Transverse colon (tissue), 4 donors: ENCODE data around the gene ADD1. TPM values are rescaled to one million over a fixed set of nuclear protein-coding genes. Genes with fewer than 3 reads are reported as not detected.
A peak's percentile ranks its signal among the peaks of the same experiment; 100 is the strongest.

ENCODE experiments used
- DNase-seq: peaks from one replicate; pipeline ENCODE4 v3.0.0-alpha.2; 2019
- H3K27ac ChIP-seq, 4 donors: fragments of 200-600 bp; sonication (generic); 2 replicates each; pipeline ENCODE4 v1.5.1; 2016 to 2018; ENCODE audit warnings: inconsistent platforms in 4 of 4
- H3K27me3 ChIP-seq: fragments of 200-600 bp; sonication (generic); 2 replicates; pipeline ENCODE4 v1.5.1; 2017; ENCODE audit warnings: inconsistent platforms
- H3K36me3 ChIP-seq, 4 donors: fragments of 200-600 bp; sonication (generic); 2 replicates each; pipeline ENCODE4 v1.5.1; 2017 to 2019; ENCODE audit warnings: inconsistent platforms in 4 of 4
- H3K4me1 ChIP-seq, 4 donors: fragments of 200-600 bp; sonication (generic); 2 replicates each; pipeline ENCODE4 v1.5.1; 2017 to 2020; ENCODE audit warnings: inconsistent platforms in 4 of 4
- H3K4me3 ChIP-seq, 4 donors: fragments of 200-600 bp; sonication (generic); 1 replicate in 1 of 4; 2 replicates in 3 of 4; pipeline versions ENCODE4 v1.5.1 to v1.6.1; 2017 to 2019; ENCODE audit warnings: inconsistent platforms in 4 of 4
- H3K9me3 ChIP-seq, 2 donors: fragments of 200-600 bp; sonication (generic); 2 replicates each; pipeline ENCODE4 v1.5.1; 2017 to 2019; ENCODE audit warnings: inconsistent platforms in 2 of 2
- EP300 ChIP-seq: sonication (generic); formaldehyde crosslinking; IDR thresholded peaks from one replicate; pipeline ENCODE4 v1.6.1; 2017; ENCODE audit warnings: antibody characterized with exemption, low read depth
- POLR2A ChIP-seq: fragments of 450-650 bp; IDR thresholded peaks from one replicate; pipeline ENCODE4 v1.6.1; 2016; ENCODE audit warnings: antibody characterized with exemption, mild to moderate bottlenecking, moderate library complexity
- POLR2AphosphoS5 ChIP-seq, 3 donors: sonication (generic); formaldehyde crosslinking; IDR thresholded peaks; one replicate each; pipeline ENCODE4 v1.6.1; 2016; ENCODE audit warnings: antibody characterized with exemption in 3 of 3
- WGBS, 2 donors: methylation state at CpG; one replicate each; pipeline ENCODE4 v1.1.5; 2018; ENCODE audit warnings: low coverage in 1 of 2; 5-methylcytosine and 5-hydroxymethylcytosine counted together
- in situ Hi-C, 4 donors: fragments of 200-750 bp; cut with MboI; loops; one replicate each; pipeline versions ENCODE4 v1.15.0 to v1.15.1; 2017; ENCODE audit warnings: low sequenced_read_pairs in 3 of 4, low pct_ligation_motif_present in 1 of 4, low pct_unique_long_range_greater_than_20kb in 1 of 4
- intact Hi-C: fragments of 100-400 bp; cut with DNase I; formaldehyde crosslinking; loops from one replicate; pipeline ENCODE4 v1.15.1; 2023; ENCODE audit warnings: low total_unique reads
- total RNA-seq, 4 donors: library from RNA; depleted of rRNA; stranded (reverse); fragments of >200 nt; gene quantifications; one replicate each; pipeline ENCODE4 v1.1.0, GENCODE V29; 2016
- TF ChIP-seq, protein P1 (sequence below), 5 experiments: fragments of 200-600 bp in 3 of 5; fragments of 450-650 bp in 2 of 5; sonication (generic) in 3 of 5; IDR thresholded peaks; 1 replicate in 2 of 5; 2 replicates in 3 of 5; pipeline ENCODE4 v1.5.1; 2016 to 2017; ENCODE audit warnings: antibody characterized with exemption in 5 of 5, inconsistent platforms in 3 of 5, mild to moderate bottlenecking in 2 of 5, moderate library complexity in 1 of 5

ADD1 gene
- total RNA-seq, 4 donors from 2014 or later: 218 to 392 (median 299) TPM

DNA sequence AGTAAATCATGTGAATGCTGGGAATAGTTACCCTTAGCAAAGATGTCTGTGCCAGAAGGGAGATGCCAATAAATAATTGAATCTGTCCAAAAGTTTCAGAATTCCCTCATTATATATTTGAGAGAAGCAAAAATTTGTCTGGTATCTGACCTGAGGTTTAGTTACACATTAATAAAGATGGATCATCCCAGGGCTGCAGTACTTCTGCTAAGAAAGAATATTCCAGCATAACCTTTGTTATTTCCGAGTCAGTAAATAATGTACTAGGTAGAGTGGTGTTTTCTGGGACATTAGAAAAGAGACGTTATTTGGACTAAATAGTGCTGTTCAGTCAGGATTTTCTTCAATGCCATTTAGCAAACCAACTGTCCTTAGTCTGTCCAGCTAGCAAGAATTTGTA, 26.4 kb downstream of the ADD1 start:
- no peak for TF ChIP-seq EP300
- H3K4me3 ChIP-seq: no peak overlapping the region
- intact Hi-C loops (loop anchor here (10.0 kb wide), 1 partner anchor 105 kb away; no protein-coding TSS in a partner anchor), in situ Hi-C loops (no loop called here)
- peaks cover 55 to 96% (median 67%) of the 10 kb centered on the region in 4 donors for H3K4me1 ChIP-seq
- no peak for DNase-seq
- H3K9me3 ChIP-seq: no peaks in the 10 kb centered on the region
- no peaks in the 10 kb centered on the region for H3K27me3 ChIP-seq
- peak overlapping the region; percentile 57 to 70 (median 63) for H3K27ac ChIP-seq
- WGBS, 2 donors: 44 to 50% methylated on average over 2 of the region's 2 CpGs
- no peaks in the 10 kb centered on the region for H3K36me3 ChIP-seq

DNA sequence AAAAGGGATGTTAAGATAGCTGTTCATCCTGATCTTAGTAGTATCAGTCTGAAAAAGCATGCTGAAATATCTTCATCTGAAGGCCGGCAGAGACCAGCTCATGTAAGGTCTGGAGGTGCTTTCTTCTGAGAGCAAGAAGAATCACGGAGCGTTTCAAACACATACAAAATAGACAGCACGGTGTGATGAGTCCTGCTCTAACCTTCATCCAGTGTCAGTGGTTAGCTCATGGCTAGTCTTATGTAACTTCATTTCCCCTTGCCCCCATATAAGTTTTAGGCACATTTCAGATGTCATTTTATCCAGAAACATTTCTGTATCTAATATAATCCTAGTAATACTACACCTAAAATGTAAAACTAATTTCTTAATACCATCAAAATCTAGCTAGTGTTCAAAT, 27.8 kb downstream of the ADD1 start:
- no peak overlapping the region for H3K27ac ChIP-seq
- 87 to 88% methylated on average over 1 to 4 of the region's 4 CpGs for WGBS, 2 donors

DNA sequence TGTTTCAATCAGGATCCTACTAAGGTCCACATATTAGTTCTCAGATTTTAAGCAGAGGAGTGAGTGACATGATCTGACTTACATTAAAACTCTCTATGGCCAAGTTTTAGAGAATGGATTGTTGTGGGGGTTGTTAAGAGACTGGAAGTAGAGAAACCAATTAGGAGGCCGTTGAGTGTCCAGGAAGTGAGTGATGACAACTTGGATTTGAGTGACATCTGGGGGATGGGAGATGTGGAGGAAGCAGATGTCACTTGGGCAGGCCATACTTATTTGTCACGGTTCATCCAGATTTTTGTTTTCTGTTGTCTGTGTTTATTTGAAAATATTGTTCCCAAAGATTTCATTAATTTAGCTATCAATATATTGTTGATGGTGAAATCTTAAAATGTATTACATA, 28.3 kb downstream of the ADD1 start:
- Histone ChIP-seq H3K4me1 (peaks cover 49 to 79% (median 53%) of the 10 kb centered on the region in 4 donors), H3K36me3 (peaks cover 0 to 8% (median 2%) of the 10 kb centered on the region in 4 donors), H3K9me3 (no peaks in the 10 kb centered on the region), H3K27me3 (no peaks in the 10 kb centered on the region), H3K27ac (no peak overlapping the region), H3K4me3 (no peak overlapping the region)
- 38 to 100% methylated on average over 1 to 2 of the region's 2 CpGs for WGBS, 2 donors
- in situ Hi-C loops (no loop called here), intact Hi-C loops (loop anchor here (10.0 kb wide), 1 partner anchor 107 kb away; no protein-coding TSS in a partner anchor)
- TF ChIP-seq EP300 (no peak), POLR2AphosphoS5 (IDR thresholded peaks at IDR 0.05) (no peak), POLR2A (no peak)
- TF ChIP-seq, protein P1, sequence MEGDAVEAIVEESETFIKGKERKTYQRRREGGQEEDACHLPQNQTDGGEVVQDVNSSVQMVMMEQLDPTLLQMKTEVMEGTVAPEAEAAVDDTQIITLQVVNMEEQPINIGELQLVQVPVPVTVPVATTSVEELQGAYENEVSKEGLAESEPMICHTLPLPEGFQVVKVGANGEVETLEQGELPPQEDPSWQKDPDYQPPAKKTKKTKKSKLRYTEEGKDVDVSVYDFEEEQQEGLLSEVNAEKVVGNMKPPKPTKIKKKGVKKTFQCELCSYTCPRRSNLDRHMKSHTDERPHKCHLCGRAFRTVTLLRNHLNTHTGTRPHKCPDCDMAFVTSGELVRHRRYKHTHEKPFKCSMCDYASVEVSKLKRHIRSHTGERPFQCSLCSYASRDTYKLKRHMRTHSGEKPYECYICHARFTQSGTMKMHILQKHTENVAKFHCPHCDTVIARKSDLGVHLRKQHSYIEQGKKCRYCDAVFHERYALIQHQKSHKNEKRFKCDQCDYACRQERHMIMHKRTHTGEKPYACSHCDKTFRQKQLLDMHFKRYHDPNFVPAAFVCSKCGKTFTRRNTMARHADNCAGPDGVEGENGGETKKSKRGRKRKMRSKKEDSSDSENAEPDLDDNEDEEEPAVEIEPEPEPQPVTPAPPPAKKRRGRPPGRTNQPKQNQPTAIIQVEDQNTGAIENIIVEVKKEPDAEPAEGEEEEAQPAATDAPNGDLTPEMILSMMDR (IDR thresholded peaks at IDR 0.05): no peak
- no peak for DNase-seq

More for the DNA sequence above, 27.8 kb downstream of the ADD1 start:
- intact Hi-C loops (loop anchor here (10.0 kb wide), 1 partner anchor 107 kb away; no protein-coding TSS in a partner anchor), in situ Hi-C loops (no loop called here)
- no peaks in the 10 kb centered on the region for H3K27me3 ChIP-seq
- TF ChIP-seq, protein P1 (IDR thresholded peaks at IDR 0.05): no peak
- TF ChIP-seq EP300 (no peak), POLR2AphosphoS5 (IDR thresholded peaks at IDR 0.05) (no peak), POLR2A (no peak)
- H3K9me3 ChIP-seq: no peaks in the 10 kb centered on the region
- DNase-seq: no peak
- no peak overlapping the region for H3K4me3 ChIP-seq
- peaks cover 0 to 8% (median 2%) of the 10 kb centered on the region in 4 donors for H3K36me3 ChIP-seq
- peaks cover 53 to 83% (median 56%) of the 10 kb centered on the region in 4 donors for H3K4me1 ChIP-seq

DNA sequence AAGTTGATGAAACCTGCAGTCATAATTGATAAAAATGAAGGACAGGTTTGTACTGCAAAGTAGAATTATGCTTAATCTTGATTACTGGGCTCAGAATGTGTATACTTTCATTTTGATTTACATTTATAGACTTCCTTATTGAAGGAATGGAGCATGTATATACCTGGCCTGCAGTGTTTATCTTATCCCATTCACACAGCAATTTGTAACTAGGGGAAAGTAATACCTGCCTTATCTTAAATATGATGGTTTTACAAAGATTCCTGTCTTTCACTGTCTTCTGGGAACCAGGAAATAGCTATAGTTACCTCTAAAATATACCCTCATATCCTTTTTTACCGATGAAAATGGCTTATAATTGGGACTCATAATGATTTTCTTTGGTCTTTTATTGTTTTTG, 29.7 kb downstream of the ADD1 start:
- no peak for DNase-seq
- no peaks in the 10 kb centered on the region for H3K27me3 ChIP-seq
- intact Hi-C loops (loop anchor here (10.0 kb wide), 1 partner anchor 109 kb away; no protein-coding TSS in a partner anchor), in situ Hi-C loops (no loop called here)
- TF ChIP-seq EP300 (no peak), POLR2AphosphoS5 (IDR thresholded peaks at IDR 0.05) (no peak), POLR2A (no peak)
- peak overlapping the region; percentile 69 to 79 (median 74) for H3K27ac ChIP-seq
- H3K36me3 ChIP-seq: peaks cover 0 to 8% (median 4%) of the 10 kb centered on the region in 4 donors
- no peaks in the 10 kb centered on the region for H3K9me3 ChIP-seq
- H3K4me1 ChIP-seq: peaks cover 37 to 65% (median 39%) of the 10 kb centered on the region in 4 donors
- WGBS, 2 donors: 25 to 37% methylated on average over 1 of the region's 1 CpG
- H3K4me3 ChIP-seq: peak overlapping the region in 1 of 4 donors; percentile 8

DNA sequence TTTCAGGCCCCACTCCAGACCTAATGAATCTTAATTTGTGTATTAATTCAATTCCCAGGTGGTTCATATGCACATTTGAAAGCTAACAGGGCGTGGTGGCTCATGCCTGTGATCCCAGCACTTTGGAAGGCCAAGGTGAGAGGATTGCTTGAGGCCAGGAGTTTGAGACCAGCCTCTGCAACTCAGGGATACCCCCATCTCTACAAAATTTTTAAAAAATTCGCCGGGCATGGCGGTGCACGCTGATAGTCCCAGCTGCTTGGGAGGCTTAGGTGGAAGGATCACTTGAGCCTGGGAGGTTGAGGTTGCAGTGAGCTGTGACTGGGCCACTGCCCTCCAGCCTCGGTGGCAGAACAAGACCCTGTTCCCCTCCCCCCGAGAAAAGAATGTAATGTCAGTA, 31.2 kb downstream of the ADD1 start:
- peaks cover 23 to 49% (median 29%) of the 10 kb centered on the region in 4 donors for H3K4me1 ChIP-seq
- in situ Hi-C loops: no loop called here
- no peaks in the 10 kb centered on the region for H3K27me3 ChIP-seq
- no peak for DNase-seq
- no peak for TF ChIP-seq EP300
- TF ChIP-seq, protein P1 (IDR thresholded peaks at IDR 0.05): no peak
- no peak for TF ChIP-seq POLR2A
- TF ChIP-seq POLR2AphosphoS5 (IDR thresholded peaks at IDR 0.05): no peak
- no peak overlapping the region for H3K4me3 ChIP-seq
- H3K27ac ChIP-seq: no peak overlapping the region
- intact Hi-C loops: loop anchor here (10.0 kb wide), 1 partner anchor 110 kb away; no protein-coding TSS in a partner anchor
- peaks cover 0 to 14% (median 4%) of the 10 kb centered on the region in 4 donors for H3K36me3 ChIP-seq
- H3K9me3 ChIP-seq: no peaks in the 10 kb centered on the region
- WGBS, 2 donors: 80 to 96% methylated on average over 1 to 7 of the region's 7 CpGs
